Liver (tissue), 9 donors: ENCODE data around the gene EVC2. TPM values are rescaled to one million over a fixed set of nuclear protein-coding genes. Genes with fewer than 3 reads are reported as not detected.

Source experiments
- DNase-seq: peaks from one replicate; pipeline ENCODE4 v3.0.0-alpha.2; 2017; ENCODE audit warnings: low spot score
- H3K27ac ChIP-seq, 2 donors: one replicate each; pipeline ENCODE4 v1.7.0; 2013; ENCODE audit warnings: inconsistent platforms in 2 of 2, low read length in 2 of 2, control low read depth in 1 of 2, low read depth in 1 of 2, mild to moderate bottlenecking in 1 of 2
- H3K27me3 ChIP-seq, 4 donors: one replicate each; pipeline versions ENCODE4 v1.6.1 to v1.7.0; 2013; ENCODE audit warnings: low read length in 3 of 4, inconsistent platforms in 1 of 4, mild to moderate bottlenecking in 1 of 4, moderate library complexity in 1 of 4; ENCODE audit not compliant: control insufficient read depth in 4 of 4, insufficient read depth in 4 of 4
- H3K36me3 ChIP-seq, 4 donors: one replicate each; pipeline versions ENCODE4 v1.6.1 to v1.7.0; 2013; ENCODE audit warnings: low read length in 3 of 4, mild to moderate bottlenecking in 3 of 4, low read depth in 1 of 4, moderate library complexity in 1 of 4; ENCODE audit not compliant: control insufficient read depth in 4 of 4, insufficient read depth in 3 of 4
- H3K4me1 ChIP-seq, 4 donors: one replicate each; pipeline versions ENCODE4 v1.6.1 to v1.7.0; 2013; ENCODE audit warnings: low read length in 3 of 4, mild to moderate bottlenecking in 3 of 4, moderate library complexity in 1 of 4; ENCODE audit not compliant: control insufficient read depth in 4 of 4, insufficient read depth in 4 of 4
- H3K4me3 ChIP-seq, 3 donors: one replicate each; pipeline versions ENCODE4 v1.6.1 to v1.7.0; 2013; ENCODE audit warnings: low read length in 3 of 3, control low read depth in 1 of 3, low read depth in 1 of 3, mild to moderate bottlenecking in 1 of 3
- H3K9ac ChIP-seq, 2 donors: one replicate each; pipeline ENCODE4 v1.7.0; 2013; ENCODE audit warnings: low read length in 2 of 2, mild to moderate bottlenecking in 2 of 2, moderate library complexity in 2 of 2, control low read depth in 1 of 2, low read depth in 1 of 2
- H3K9me3 ChIP-seq, 4 donors: one replicate each; pipeline versions ENCODE4 v1.6.1 to v1.7.0; 2013; ENCODE audit warnings: low read length in 3 of 4; ENCODE audit not compliant: control insufficient read depth in 4 of 4
- ATF3 ChIP-seq: IDR thresholded peaks from 2 replicates; pipeline ENCODE4 v1.6.1; 2016; ENCODE audit warnings: antibody characterized with exemption
- CTCF ChIP-seq: fragments of 150-350 bp; IDR thresholded peaks from 2 replicates; pipeline ENCODE4 v1.5.1; 2017; ENCODE audit warnings: improper control_type of control experiment, low read depth, low read length; ENCODE audit not compliant: missing input control
- EGR1 ChIP-seq, 2 donors: IDR thresholded peaks; 2 replicates each; pipeline ENCODE4 v1.6.1; 2016 to 2018; ENCODE audit warnings: antibody characterized with exemption in 2 of 2, low read depth in 2 of 2
- FOXA1 ChIP-seq: IDR thresholded peaks from 2 replicates; pipeline ENCODE4 v1.6.1; 2016; ENCODE audit warnings: antibody characterized with exemption
- FOXA2 ChIP-seq: IDR thresholded peaks from 2 replicates; pipeline ENCODE4 v1.6.1; 2016; ENCODE audit warnings: antibody characterized with exemption
- GABPA ChIP-seq, 2 donors: IDR thresholded peaks in 1 of 2; conservative IDR thresholded peaks in 1 of 2; 2 replicates each; pipeline ENCODE4 v1.6.1; 2016; ENCODE audit warnings: antibody characterized with exemption in 2 of 2, mild to moderate bottlenecking in 1 of 2, moderate library complexity in 1 of 2
- HNF4A ChIP-seq, 2 donors: conservative IDR thresholded peaks; 2 replicates each; pipeline ENCODE4 v1.6.1; 2016; ENCODE audit warnings: antibody characterized with exemption in 2 of 2, mild to moderate bottlenecking in 2 of 2
- HNF4G ChIP-seq: IDR thresholded peaks from 2 replicates; pipeline ENCODE4 v1.6.1; 2016; ENCODE audit warnings: antibody characterized with exemption
- JUND ChIP-seq, 2 donors: IDR thresholded peaks; 2 replicates each; pipeline ENCODE4 v1.6.1; 2016; ENCODE audit warnings: antibody characterized with exemption in 2 of 2
- MAX ChIP-seq: IDR thresholded peaks from 2 replicates; pipeline ENCODE4 v1.6.1; 2016; ENCODE audit warnings: antibody characterized with exemption
- NR2F2 ChIP-seq: IDR thresholded peaks from 2 replicates; pipeline ENCODE4 v1.6.1; 2016; ENCODE audit warnings: antibody characterized with exemption
- RAD21 ChIP-seq, 2 donors: IDR thresholded peaks; 2 replicates each; pipeline ENCODE4 v1.6.1; 2016; ENCODE audit warnings: antibody characterized with exemption in 2 of 2, mild to moderate bottlenecking in 2 of 2
- REST ChIP-seq: IDR thresholded peaks from 2 replicates; pipeline ENCODE4 v1.6.1; 2016; ENCODE audit warnings: antibody characterized with exemption, mild to moderate bottlenecking
- RXRA ChIP-seq, 2 donors: IDR thresholded peaks; 2 replicates each; pipeline ENCODE4 v1.6.1; 2017 to 2018; ENCODE audit warnings: antibody characterized with exemption in 2 of 2, mild to moderate bottlenecking in 1 of 2
- SP1 ChIP-seq: IDR thresholded peaks from 2 replicates; pipeline ENCODE4 v1.6.1; 2018; ENCODE audit warnings: antibody characterized with exemption, mild to moderate bottlenecking
- TAF1 ChIP-seq: conservative IDR thresholded peaks from 2 replicates; pipeline ENCODE4 v1.6.1; 2016; ENCODE audit warnings: antibody characterized with exemption, mild to moderate bottlenecking
- YY1 ChIP-seq: IDR thresholded peaks from 2 replicates; pipeline ENCODE4 v1.6.1; 2016; ENCODE audit warnings: antibody characterized with exemption, mild to moderate bottlenecking
- ZBTB33 ChIP-seq: IDR thresholded peaks from 2 replicates; pipeline ENCODE4 v1.6.1; 2016; ENCODE audit warnings: antibody characterized with exemption
- WGBS: extraction: QIAGEN DNeasy Blood & Tissue Kit; methylation state at CpG from one replicate; pipeline ENCODE4 v1.1.7; 2013; 5-methylcytosine and 5-hydroxymethylcytosine counted together
- polyA plus RNA-seq, 2 donors: library from polyadenylated mRNA; stranded (reverse) in 1 of 2; unstranded in 1 of 2; fragments of 200-250 nt in 1 of 2; fragments of >200 nt in 1 of 2; fragmentation: Nextera tagmentation in 1 of 2; extraction: Ambion mirVana in 1 of 2; gene quantifications; one replicate each; pipeline versions ENCODE4 v1.2.1 to v1.2.3, GENCODE V29; 2013 to 2015
- total RNA-seq, 2 donors: library from RNA; depleted of rRNA; stranded (reverse); fragments of >200 nt; gene quantifications; one replicate each; pipeline ENCODE4 v1.2.3, GENCODE V29; 2014
- donor health status: healthy.
- donor health status: healthy.
- donor health status: healthy.
- donor health status: healthy.
- donor health status: healthy.

The EVC2 gene
- total and polyA plus RNA-seq, 4 donors, result 0.26 to 1.3 (median 0.57) TPM

- TF ChIP-seq ZBTB33 (no peak), GABPA (IDR thresholded peaks at IDR 0.05 in 1 of 2, conservative IDR thresholded peaks at IDR 0.05 in 1 of 2) (no peak), JUND (IDR thresholded peaks at IDR 0.05) (no peak)
Measured at GRCh38 chr4:5638976-5639375, 69.4 kb downstream of the EVC2 start (continued).

- Histone ChIP-seq H3K4me1 (no peaks in the 10 kb centered on the region), H3K9me3 (peaks cover 0 to 1% (median 0%) of the 10 kb centered on the region in 4 donors), H3K27me3 (peaks cover 0 to 3% (median 0%) of the 10 kb centered on the region in 4 donors), H3K27ac (no peak overlapping the region), H3K4me3 (no peak overlapping the region), H3K9ac (no peak overlapping the region), H3K36me3 (no peaks in the 10 kb centered on the region)
- WGBS, result 93% methylated on average over 4 of the region's 4 CpGs
- DNase-seq, result no peak
- no peak for TF ChIP-seq RAD21 (IDR thresholded peaks at IDR 0.05)
- TF ChIP-seq JUND (IDR thresholded peaks at IDR 0.05), result no peak
- TF ChIP-seq REST, result no peak
- no peak for TF ChIP-seq ZBTB33
- no peak for TF ChIP-seq RXRA (IDR thresholded peaks at IDR 0.05)
- no peak for TF ChIP-seq GABPA (IDR thresholded peaks at IDR 0.05 in 1 of 2, conservative IDR thresholded peaks at IDR 0.05 in 1 of 2)
- no peak for TF ChIP-seq EGR1 (IDR thresholded peaks at IDR 0.05; ENCODE audit: low read depth in 2 of 2)
- no peak for TF ChIP-seq HNF4G
- no peak for TF ChIP-seq TAF1
- TF ChIP-seq FOXA1, result no peak
- no peak for TF ChIP-seq HNF4A (conservative IDR thresholded peaks at IDR 0.05)
- no peak for TF ChIP-seq MAX
- no peak for TF ChIP-seq SP1
- no peak for TF ChIP-seq YY1
- no peak for TF ChIP-seq FOXA2
- TF ChIP-seq NR2F2, result no peak
- TF ChIP-seq CTCF, result no peak
- TF ChIP-seq ATF3, result no peak
Measured at GRCh38 chr4:5638316-5638715, 70.0 kb downstream of the EVC2 start.
